Bronchial epithelial cell (primary cell): ENCODE measurements around the gene TMEM134. TPM values are rescaled to one million over a fixed set of nuclear protein-coding genes. Genes with fewer than 3 reads are reported as not detected.

Source experiments
- DNase-seq: peaks from one replicate; pipeline ENCODE4 v3.0.0-alpha.2; 2010; ENCODE audit warnings: low read depth
- FAIRE-seq: peaks from 2 replicates; lab custom pipeline; 2011; peaks lifted over from hg19 to GRCh38; lab: Jason Lieb, UNC
- H3K27me3 ChIP-seq: 2 replicates; pipeline ENCODE4 v1.5.1; 2011; ENCODE audit warnings: low read length; ENCODE audit not compliant: control insufficient read depth, insufficient read depth
- H3K36me3 ChIP-seq: 2 replicates; pipeline ENCODE4 v1.5.1; 2011; ENCODE audit warnings: low read length; ENCODE audit not compliant: control insufficient read depth, insufficient read depth
- H3K4me3 ChIP-seq: 2 replicates; pipeline ENCODE4 v1.5.1; 2011; ENCODE audit warnings: mild to moderate bottlenecking, low read depth, low read length, control low read depth
- CTCF ChIP-seq: IDR thresholded peaks from 2 replicates; pipeline ENCODE4 v1.5.1; 2011; ENCODE audit warnings: mild to moderate bottlenecking, moderate library complexity, low read length, control low read depth, inconsistent platforms; ENCODE audit not compliant: insufficient read depth, severe bottlenecking
- total RNA-seq: library from RNA; depleted of rRNA; stranded (reverse); fragments of >200 nt; gene quantifications from 2 replicates; pipeline ENCODE4 v1.2.1, GENCODE V29; 2014

The TMEM134 gene
- total RNA-seq, 1 donor from 2014 or later: 38.2 TPM

DNA sequence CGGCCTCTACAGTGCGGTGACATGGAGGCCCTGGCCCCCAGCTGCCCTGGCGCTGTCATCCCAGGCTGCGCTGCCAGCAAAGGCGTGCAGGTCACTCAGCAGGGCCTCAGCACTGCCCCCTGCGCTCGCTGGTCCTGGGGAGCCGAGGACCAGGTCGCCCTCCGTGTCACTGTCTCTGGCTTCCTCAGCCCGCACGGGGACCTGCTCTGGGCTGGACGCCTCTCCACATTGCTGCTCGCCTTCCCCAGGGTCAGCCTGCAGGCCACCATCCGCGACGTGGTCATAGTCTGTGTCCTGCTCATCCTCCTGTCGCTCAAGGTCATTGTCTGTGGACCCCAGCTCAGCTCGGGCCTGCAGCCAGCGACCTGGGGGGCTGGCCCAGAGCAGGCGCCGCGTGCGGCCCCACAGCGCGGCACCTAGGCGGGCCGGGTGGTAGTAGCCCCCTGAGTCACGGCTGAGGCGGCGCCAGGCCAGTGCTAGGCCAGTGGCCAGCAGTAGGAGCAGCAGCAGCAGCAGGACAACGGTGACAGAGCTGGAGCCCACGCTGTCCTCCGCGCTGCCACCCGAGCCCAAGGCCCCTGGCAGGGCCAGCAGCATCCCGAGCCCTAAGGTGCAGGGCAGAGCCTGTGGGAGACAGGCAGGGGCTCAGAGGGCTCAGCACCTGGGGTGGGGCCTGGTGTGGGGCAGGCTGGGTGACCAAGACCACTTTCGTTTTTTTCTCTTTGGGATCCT, 33.2 kb downstream of the TMEM134 start:
- FAIRE-seq: peak; percentile 7
- H3K36me3 ChIP-seq: peaks cover 37% of the 10 kb centered on the region

GRCh38 chr11:67435031-67435726, 33.9 kb downstream of the TMEM134 start:
- Histone ChIP-seq H3K36me3 (peaks cover 38% of the 10 kb centered on the region), H3K27me3 (no peaks in the 10 kb centered on the region), H3K4me3 (no peak overlapping the region)
- FAIRE-seq (no peak), DNase-seq (no peak)
- TF ChIP-seq CTCF: no peak

More for the DNA sequence above, 33.2 kb downstream of the TMEM134 start:
- no peak for DNase-seq
- Histone ChIP-seq H3K27me3 (no peaks in the 10 kb centered on the region), H3K4me3 (no peak overlapping the region)
- TF ChIP-seq CTCF: no peak

- TF ChIP-seq CTCF: no peak
- no peak for DNase-seq
- no peak for FAIRE-seq
- Histone ChIP-seq H3K4me3 (no peak overlapping the region), H3K36me3 (peaks cover 40% of the 10 kb centered on the region), H3K27me3 (no peaks in the 10 kb centered on the region)
Measured at GRCh38 chr11:67434395-67434881, 34.6 kb downstream of the TMEM134 start.

- DNase-seq (no peak), FAIRE-seq (no peak)
- TF ChIP-seq CTCF: no peak
- H3K36me3 ChIP-seq: peaks cover 40% of the 10 kb centered on the region
- H3K27me3 ChIP-seq: no peaks in the 10 kb centered on the region
- H3K4me3 ChIP-seq: no peak overlapping the region
Measured at GRCh38 chr11:67433536-67434394, 35.3 kb downstream of the TMEM134 start.

DNA sequence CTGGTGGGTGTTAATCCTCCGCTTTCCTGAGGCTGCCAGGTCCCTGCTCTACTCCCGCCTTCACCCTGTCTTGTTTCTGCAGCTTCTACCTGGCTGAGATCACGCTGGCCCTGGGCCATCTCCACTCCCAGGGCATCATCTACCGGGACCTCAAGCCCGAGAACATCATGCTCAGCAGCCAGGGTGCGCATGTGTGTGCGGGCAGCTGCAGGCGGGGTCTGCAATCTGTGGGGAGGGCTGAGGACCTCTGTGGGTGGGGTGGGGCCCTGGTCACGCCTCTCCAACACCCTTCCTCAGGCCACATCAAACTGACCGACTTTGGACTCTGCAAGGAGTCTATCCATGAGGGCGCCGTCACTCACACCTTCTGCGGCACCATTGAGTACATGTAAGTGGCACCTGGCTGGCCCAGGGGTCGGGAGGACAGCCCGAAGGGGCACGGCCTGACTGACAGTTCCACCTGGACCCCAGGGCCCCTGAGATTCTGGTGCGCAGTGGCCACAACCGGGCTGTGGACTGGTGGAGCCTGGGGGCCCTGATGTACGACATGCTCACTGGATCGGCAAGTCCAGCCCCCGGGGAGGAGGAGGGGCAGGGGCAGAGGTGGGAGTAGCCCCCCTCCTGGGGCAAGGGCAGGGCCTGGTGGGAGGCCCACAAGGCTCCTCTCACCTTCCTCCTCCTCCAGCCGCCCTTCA, 36.2 kb downstream of the TMEM134 start:
- FAIRE-seq: no peak
- no peaks in the 10 kb centered on the region for H3K27me3 ChIP-seq

More for the DNA sequence above, 36.2 kb downstream of the TMEM134 start:
- no peak for TF ChIP-seq CTCF
- no peak for DNase-seq
- Histone ChIP-seq H3K36me3 (peaks cover 38% of the 10 kb centered on the region), H3K4me3 (no peak overlapping the region)
